CD4-positive, alpha-beta T cell treated with Interleukin-17A for 1 hour (primary cell): ENCODE measurements around the gene KLHL1.

Source experiments
- DNase-seq: peaks from one replicate; pipeline ENCODE4 v3.0.0-alpha.2; 2020

Gene KLHL1

DNA sequence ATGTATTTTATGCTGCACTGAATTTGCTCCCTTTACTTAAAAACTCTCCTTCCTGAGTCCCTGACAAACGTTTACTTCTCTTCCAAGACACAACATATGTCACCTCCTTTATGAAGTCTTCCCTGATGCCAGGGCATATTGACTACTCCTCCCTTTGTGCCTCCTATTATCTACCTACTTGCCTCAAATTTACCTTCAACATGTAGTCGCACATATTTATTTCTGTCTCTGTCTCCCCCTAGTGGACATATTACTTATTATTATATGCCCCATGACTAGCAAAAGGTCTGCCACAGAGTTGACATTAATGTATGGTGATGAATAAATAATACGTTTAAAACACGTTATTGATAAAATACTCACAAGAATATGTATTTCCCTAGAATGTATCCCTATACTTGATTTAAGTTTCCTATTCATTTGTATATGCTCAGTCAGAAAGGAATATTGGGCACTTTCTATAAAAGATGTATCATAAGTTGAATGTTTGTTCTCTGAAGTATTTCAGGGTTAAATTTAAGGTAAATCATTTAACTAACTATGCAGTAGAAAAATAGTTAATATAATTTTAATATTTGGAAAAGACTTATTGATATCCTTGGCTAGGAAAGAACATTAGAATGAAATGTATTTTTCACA, 250.9 kb downstream of the KLHL1 start:
- DNase-seq: peak; percentile 4

DNA sequence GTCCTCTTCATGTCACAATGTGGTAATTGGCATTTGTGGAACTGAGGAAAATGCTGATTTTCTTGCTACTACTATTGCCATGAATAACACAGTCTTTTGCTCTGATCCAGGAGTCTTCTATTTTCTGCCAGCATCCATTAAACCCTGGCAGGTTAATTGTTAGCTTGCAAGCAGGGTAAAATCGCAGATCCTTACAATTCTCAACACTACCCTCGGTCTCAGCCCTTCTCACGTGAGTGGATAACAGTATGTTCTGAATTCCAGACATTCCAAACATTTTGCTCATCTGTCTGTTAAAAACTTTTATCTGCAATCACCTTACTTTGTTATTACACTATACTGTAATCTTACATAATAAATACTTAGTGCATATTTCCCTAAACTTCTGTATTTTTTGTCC, 251.9 kb downstream of the KLHL1 start:
- DNase-seq: no peak

DNA sequence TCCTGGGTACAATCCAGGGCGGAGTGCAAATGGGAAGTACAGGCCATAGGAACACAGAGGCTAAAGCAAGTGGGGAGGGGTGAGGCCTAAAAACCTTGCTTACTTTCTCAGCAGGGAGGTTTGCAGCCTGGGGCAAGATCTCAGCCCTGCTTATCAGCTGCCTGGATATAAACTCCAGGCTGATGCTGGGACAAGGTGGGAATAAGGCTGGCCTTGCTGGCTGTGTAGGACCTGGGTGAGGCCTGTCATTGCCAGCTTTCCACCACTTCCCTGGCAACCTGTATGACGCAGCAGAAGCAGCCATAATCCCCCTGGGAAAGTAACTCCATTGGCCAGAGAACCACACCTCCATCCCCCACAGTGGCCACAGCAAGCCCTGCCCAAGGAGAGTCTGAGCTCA, 279.7 kb downstream of the KLHL1 start:
- no peak for DNase-seq

DNA sequence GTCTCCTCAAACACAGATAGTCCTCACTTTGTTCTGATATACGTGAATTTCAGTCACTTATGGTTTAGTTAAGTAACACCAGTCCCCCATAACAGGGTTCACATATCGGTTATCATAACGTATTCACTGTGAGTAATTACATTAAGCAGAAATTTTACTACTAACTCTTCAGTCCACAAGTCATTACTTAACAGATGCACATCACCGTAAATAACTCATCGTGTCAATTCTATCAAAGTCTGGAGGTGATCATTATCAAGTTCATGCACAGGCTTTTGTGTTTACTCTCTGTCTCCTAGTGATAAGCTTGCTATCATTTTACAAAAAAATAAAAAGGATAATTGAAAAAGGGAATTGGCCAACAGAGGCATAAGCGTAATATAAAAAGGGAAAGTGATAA, 288.1 kb downstream of the KLHL1 start:
- no peak for DNase-seq

DNA sequence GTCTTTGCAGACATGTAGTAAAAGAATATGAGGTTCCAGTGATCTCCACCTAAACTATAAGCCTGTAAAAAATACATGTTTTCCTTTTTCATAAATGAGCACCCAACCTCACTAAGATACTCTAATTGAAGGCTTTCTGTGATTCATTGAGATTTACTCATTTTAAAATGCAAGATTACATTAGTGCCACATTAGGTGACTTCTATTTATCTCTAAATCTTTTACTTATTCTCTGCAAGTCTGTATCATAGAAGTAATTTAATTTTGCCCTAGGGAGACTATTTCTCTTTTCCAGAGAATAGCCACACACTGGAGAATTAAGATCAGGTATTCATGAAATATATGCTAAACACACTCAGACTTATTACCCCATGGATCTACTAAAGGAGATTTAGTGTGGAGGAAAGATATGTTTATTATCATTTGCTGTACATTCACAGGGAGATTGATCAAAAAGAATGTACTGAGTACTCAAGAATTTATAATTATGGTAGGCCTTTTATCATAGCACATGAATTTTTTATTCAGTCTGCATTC, 290.9 kb downstream of the KLHL1 start:
- no peak for DNase-seq

DNA sequence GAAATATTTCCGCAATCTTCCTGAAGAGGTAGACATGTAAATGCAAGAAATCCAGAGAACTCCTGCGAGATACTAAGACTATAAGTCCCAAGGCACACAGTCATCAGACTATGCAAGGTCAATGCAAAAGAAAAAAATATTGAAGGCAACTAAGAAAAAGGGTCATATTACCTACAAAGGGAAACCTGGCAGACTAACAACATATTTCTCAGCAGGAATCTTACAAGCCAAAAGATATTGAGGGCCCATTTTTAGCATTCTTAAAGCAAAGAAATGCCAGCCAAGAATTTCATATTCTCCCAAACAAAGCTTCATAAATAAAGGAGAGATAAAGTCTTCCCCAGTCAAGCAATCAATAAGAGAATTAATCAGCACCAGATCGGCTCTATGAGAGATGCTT, 299.1 kb downstream of the KLHL1 start:
- DNase-seq: no peak

DNA sequence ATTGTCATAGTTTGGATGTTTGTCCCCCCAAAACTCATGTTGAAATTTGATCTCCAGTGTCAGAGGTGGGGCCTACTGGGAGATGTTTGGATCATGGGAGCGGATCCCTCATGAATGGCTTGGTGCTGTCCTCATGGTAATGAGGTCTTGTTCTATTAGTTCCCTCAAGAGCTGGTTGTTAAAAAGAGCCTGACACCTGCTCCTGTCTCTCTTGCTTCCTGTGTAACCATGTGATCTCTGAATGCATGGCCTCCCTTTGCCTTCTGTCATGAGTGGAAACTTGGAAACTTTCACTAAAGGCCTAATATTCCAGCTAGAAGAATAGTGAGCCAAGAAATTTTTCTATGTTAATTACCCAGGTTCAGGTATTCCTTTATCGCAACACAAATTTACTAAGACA, 312.0 kb downstream of the KLHL1 start:
- DNase-seq: no peak

DNA sequence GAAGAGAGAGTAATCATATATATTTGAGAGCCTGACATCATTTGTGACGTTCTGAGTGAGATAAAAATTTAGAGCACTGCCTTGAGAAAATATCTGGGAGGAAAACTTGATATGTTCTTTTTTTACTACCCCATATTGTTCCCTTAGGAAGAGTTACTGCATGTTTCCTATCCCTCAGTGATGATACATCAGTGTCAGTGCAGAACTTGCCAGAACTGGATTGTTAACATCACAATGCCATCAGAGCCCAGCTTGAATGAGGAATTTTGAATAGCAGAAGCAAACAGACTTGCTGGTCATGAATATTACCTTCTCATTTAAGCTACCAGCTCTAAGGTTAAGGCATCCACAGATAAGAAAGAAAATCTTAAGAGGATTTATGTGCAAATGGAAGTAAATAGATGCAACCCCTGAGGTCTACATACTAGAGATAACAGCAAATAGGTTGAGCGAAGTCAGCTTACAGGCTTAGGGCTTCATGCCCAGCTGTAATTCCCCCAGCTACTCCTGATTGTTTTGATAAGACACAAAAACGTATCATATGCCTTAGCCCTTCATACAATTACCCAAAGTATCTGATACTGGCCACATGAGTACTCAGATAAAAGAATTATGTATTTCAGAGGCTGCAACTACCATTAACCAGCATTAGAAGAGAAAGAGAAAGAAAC, 314.3 kb downstream of the KLHL1 start:
- DNase-seq: no peak

DNA sequence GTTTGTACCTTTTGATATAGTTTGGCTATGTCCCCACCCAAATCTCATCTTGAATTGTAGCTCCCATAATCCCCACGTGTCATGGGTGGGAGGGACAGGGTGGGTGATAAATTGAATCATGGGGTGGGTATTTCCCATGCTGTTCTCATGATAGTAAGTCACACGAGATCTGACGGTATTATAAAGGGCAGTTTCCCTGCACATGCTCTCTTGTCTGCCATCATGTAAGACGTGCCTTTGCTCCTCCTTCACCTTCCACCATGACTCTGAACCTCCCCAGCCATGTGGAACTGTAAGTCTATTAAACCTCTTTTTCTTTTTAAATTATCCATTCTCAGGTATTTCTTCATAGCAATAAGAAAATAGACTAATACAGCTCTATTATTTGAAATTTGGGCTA, 331.3 kb downstream of the KLHL1 start:
- no peak for DNase-seq

DNA sequence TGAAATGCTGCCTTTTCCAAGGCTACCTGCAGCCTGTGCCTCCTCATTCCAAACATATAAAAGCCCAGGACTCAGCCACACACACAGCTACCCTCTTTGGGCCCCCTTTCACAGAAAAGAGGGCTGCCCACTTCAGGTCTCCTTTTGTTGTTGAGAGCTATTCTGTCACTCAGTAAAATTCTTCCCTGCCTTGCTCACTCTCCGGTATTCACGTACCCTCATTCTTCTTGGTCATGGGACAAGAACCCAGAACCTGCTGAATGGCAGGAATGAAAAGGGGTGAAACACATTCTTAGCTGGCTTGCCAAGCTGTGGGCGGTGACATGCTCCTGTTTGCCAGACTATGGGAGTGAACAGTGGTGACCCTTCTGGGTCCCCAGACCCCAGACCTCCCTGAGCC, 338.6 kb downstream of the KLHL1 start:
- DNase-seq: no peak

DNA sequence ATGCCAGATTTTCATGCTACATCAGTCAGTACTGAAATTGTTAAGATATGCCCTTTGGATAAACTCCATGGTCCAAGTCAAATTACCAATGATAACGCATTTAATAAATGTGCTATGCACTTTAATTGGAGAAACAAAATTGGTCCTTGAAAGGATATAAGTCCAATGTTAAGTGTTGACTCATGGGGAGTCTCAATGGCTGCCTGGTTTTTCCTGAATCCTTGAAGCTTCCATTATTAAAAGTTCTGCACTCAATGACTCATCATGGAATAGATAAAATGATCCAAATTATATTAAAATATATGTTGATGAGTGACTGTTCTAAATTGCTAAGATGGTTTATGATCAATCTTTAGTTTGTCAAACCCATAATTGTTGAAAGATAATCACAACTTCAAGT, 346.7 kb downstream of the KLHL1 start:
- no peak for DNase-seq

DNA sequence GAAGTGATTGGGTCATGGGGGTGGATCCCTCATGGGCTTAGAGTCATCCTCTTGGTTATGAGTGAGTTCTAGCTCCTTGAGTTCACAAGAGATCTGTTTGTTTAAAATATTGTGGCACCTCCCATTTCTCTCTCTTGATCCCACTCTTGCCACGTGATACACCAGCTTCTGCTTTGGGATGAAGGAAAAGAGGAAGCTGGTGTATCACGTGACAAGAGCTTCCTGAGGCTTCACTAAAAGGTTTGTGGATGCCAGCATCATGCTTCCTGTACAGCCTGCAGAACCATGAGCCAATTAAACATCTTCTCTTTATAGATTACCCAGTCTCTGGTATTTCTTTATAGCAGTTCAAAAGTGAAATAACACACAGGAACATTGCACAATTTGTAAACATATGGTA, 353.2 kb downstream of the KLHL1 start:
- DNase-seq: no peak

DNA sequence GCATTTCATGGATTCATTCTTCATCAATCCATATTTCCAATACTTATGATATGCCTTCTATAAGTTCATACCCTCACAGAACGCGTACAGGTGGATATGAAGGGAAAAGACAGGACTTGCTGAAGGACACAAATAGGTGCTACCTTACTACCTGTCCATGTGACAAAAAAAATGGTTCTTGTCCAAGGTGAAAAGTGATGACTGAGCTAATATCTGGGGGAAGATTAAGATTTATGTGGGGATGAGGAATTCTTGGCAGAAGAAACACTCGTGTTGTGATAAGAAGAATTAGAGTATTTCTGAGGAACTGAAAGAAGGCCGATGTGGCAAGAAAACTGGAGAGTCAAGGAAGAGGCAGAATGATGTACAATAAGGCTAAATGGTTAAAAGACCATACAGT, 357.0 kb downstream of the KLHL1 start:
- no peak for DNase-seq

DNA sequence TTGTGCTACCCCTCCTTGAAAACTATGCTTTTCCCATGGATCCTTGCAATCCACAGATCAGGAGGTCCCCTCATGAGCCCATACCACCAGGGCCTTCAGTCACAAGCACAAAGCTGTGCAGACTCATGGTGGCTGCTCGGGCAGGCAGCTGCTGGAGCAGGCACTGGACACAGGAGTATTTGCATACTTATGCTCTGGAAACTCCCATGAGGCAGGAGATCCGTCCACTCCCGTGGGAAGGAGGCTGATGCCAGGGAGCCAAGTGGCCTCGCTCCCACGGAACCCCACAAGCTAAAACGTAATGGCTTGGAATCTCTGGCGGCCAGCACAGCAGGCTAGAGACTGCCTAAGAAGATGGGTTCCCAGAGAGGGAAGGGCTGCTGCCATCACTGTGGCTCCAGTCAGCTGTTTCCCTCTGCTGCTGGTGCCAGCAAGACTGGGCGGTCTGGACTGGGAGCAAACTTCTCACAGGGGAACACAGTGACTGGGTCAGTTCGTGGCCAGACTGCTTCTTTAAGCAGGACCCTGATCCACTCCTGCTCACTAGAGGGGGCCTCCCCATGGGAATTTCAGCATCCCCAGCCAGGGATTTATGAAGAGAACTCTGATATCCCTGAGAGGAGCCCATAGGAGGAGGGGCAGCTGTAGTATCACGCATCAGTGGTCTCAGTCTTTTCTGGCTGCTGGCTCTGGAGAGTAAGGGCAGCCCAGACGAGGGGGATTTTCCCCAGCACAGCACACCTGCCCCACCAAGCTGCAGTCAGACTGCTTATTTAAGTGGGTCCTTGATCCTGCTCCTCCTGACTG, 370.9 kb downstream of the KLHL1 start:
- DNase-seq: no peak

DNA sequence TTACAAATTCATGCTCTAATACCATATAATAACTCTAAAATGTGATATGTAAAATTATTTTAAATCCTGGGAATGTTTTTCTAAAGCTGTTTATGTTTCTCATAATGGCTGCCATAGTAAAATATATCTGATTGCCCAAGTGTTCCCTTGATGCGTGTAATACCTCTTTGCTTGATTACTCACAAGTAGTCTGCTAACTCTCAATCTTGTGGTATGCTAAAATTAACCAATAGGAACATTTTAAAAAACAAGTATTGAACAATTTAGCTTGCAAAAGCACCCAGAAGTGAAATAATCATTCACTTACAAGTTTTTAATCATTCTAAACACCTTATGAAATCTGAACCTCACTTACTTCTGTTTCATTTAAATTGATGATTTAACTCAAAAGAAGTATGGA, 386.6 kb downstream of the KLHL1 start:
- DNase-seq: no peak

DNA sequence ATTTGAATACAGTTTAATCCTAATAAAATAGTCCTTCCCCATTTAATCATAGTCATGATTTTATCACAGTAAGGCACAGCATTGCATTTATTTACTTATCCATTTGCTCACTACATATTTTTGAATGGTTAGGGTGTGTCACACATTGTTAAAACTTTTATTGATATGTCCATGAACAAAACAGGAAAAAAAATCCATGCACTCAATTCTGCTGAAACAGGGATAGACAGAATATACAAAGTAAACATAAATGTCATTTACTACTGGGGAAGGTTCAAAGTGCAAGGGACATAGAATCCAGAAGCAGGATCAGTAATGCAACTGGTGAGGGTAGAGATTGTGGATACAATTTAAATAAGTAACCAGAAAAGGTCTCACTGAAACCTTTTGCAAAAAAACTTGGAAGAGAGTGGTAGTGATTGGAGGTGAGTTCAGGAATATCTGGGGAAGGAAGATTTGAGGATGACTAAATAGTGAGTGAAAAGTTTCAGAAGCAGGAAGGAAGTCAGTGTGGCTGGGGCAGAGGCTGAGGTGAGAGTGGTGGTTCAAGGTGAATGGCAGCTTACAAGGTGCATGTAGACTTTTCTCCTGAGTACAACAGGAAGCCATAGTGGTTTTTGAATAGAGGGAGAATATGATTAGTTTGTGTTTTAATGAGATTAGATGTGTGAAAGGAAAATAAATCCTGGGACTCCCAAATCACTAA, 387.8 kb downstream of the KLHL1 start:
- no peak for DNase-seq

DNA sequence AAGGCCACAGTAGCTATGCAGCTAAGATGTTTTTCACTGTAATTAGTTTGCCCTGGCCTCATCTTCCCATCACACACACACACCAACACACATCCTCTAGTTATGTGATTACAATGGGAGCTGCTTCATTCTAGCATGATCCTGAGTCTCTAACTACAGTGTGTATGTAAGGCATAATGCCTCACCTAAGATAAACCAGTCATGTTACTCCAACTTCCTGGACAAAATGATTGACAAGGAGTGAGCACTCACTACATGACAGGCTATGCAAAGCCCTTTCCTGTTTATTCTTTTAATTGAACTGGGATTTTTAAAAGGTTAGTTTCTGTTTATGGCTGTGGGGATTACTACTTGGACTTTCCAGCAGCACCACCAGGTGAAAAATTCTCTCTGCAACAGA, 401.4 kb downstream of the KLHL1 start:
- DNase-seq: no peak

DNA sequence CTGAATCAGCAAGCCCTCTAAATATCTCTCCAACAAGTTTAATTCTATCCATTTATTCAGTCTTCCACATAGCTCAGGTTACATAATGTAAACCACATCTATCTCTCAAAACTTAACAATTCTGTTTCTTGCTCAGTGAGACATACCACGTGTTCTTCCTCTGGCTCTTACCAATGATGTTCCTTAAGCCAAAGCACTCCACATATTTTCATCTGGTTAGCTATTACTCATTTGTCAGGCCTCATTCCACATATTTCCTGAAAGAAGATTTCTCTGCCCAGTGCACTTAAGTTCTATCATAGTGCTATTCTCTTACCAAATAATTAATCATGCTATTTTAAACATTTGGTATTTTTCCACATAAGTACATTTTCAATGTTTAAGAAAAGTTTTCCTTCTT, 403.9 kb downstream of the KLHL1 start:
- no peak for DNase-seq

DNA sequence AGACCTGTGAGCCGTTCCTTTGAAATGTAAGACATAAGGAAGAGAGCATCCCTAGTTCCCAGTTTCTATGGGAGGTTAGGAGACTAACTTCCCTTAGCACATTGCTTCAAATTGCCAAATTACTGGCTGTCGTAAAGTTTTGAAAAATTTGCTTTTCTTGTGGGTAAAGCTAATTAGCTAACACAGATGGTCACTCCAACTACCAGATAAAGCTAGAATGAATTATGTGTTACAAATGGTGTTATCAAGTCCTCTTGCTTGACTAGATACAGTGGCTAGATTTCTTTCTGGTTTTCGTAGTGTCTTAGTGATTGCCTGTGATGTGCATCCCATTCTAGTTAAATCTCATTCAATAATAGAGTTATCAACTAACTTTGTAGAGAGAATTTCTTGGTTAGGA, 417.3 kb downstream of the KLHL1 start:
- no peak for DNase-seq

DNA sequence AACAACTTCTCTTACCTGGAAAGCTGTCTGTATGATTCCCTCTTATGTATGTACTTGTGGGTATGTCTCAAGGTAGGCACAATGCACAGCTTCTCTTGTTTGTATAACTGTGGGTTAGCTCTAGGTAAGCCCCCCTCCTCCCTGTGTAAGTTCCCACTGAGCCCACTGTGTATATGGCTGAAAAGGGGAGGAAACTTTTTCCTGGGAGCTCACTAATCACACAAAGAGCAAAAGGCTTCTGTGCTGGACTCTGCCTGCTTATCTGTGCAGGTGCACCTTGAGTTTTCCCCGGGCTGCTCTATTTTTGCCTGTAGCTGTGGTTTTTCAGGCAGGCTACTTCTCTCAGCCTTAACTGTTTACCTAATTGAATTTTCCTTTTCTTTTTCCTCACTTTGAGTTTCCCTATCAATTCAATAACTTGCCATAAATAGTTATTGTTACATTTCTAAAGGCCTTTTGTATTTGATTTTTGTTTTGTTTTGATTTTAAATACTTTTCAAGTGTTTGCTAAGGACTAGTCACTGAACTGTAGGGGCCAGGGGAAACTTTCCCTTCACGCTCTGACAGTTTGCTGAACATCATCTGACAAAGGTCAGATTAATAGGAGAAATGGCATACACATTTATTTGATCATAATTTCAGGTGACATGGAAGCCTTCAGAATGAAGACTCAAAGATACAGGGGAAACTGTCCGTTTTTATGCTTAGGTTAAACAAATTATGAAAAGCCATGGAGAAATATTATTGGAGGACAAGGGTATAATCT, 424.1 kb downstream of the KLHL1 start:
- no peak for DNase-seq

DNA sequence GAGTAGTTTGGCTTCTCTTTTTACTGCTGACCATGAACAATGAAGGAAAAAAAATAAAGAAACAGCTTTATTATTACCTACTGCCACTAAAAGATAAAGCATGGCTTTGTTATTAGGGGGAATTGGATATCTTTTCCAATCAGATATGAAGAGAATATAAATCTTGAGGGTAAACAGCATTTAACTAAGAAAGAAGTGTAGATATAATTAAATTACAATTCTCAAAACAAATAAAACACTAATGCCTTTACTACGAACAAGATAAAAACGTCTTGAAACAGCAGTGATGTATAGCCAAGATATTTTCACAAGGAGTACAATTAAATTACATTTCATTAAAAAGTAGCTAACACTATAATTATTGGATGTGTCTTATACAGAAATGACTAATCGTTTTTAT, 426.5 kb downstream of the KLHL1 start:
- DNase-seq: no peak

DNA sequence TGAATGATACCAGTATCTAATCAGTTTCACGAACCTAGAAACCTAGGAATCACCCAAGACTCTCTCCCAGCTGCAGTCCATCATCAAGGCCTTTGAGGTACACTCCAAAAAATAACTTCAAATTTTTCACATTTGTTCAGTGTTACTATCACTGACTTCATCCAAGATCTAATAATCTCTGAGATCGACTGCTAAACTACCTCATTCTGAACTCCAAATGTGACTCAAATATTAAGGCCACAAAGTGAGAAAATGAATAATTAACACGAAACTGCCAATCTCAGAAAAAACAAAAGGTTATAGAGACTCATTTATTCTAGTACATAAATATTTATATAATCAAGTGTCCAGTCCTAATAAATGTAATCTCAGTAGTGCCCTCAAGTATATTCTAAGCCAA, 430.9 kb downstream of the KLHL1 start:
- no peak for DNase-seq

DNA sequence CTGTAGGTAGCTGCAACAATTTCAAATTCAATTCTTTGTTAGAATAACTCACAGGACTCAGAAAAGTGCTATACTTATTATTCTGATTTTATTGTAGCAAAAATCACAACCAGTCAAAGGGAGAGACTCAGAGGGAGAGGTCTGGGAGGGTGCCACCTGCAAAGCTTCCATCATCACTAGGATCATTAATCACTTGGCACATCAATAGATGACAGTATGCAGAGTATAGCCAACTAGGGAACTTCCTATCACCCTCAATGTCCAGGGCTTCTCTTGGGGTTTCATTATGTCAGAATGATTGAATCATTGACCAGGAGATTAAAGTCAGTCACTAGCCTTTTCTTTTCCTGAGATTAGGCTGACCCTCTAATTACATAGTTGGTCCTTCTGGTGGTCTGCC, 432.0 kb downstream of the KLHL1 start:
- DNase-seq: no peak
